ENCODE measurements around the gene CD8B2. TPM values are rescaled to one million over a fixed set of nuclear protein-coding genes. Genes with fewer than 3 reads are reported as not detected.

The CD8B2 gene
- total RNA-seq, 4 donors from 2014 or later, result 0.24 TPM; not detected in 3

- TF ChIP-seq CTCF (IDR thresholded peaks at IDR 0.05) (peak; percentile 80 to 93 (median 85)), POLR2A (IDR thresholded peaks at IDR 0.05) (no peak)
- Histone ChIP-seq H3K4me1 (peaks cover 1 to 4% of the 10 kb centered on the region in 2 donors), H3K4me3 (replicated peaks in 1 of 3) (no peak overlapping the region), H3K27me3 (no peaks in the 10 kb centered on the region), H3K36me3 (no peaks in the 10 kb centered on the region), H3K27ac (peak overlapping the region in 1 of 3 donors; percentile 17), H3K9me3 (no peaks in the 10 kb centered on the region)
- WGBS, 2 donors, result 10 to 12% methylated on average over 24 of the region's 24 CpGs
- DNase-seq, result peak; percentile 65 to 72
- intact Hi-C loops (cut with DNase I), result loop anchor here (10.0 kb wide), 1 partner anchor 438 kb away; no protein-coding TSS in a partner anchor
Measured at GRCh38 chr2:106542746-106543359, 55.7 kb downstream of the CD8B2 start.

- no peaks in the 10 kb centered on the region for H3K9me3 ChIP-seq
- no peaks in the 10 kb centered on the region for H3K27me3 ChIP-seq
- DNase-seq, result no peak
- no peak overlapping the region for H3K27ac ChIP-seq
- no peaks in the 10 kb centered on the region for H3K4me1 ChIP-seq
- TF ChIP-seq POLR2A (IDR thresholded peaks at IDR 0.05) (no peak), CTCF (IDR thresholded peaks at IDR 0.05) (no peak)
- WGBS, 2 donors, result 88 to 93% methylated on average over 9 to 10 of the region's 10 CpGs
- no peaks in the 10 kb centered on the region for H3K36me3 ChIP-seq
- no peak overlapping the region for H3K4me3 ChIP-seq (replicated peaks in 1 of 3)
- intact Hi-C loops (cut with DNase I), result loop anchor here (10.0 kb wide), 1 partner anchor 440 kb away; no protein-coding TSS in a partner anchor
Measured at GRCh38 chr2:106545007-106545406, 57.8 kb downstream of the CD8B2 start.

GRCh38 chr2:106546391-106546990 is 59.3 kb downstream of the CD8B2 start:
- DNase-seq, result no peak
- Histone ChIP-seq H3K27ac (no peak overlapping the region), H3K27me3 (no peaks in the 10 kb centered on the region), H3K4me1 (no peaks in the 10 kb centered on the region), H3K4me3 (replicated peaks in 1 of 3) (no peak overlapping the region), H3K9me3 (no peaks in the 10 kb centered on the region), H3K36me3 (no peaks in the 10 kb centered on the region)
- intact Hi-C loops (cut with DNase I), result loop anchor here (10.0 kb wide), 1 partner anchor 442 kb away; no protein-coding TSS in a partner anchor
- TF ChIP-seq POLR2A (IDR thresholded peaks at IDR 0.05) (no peak), CTCF (IDR thresholded peaks at IDR 0.05) (no peak)
- WGBS, 2 donors, result 74 to 76% methylated on average over 8 of the region's 8 CpGs

GRCh38 chr2:106547164-106547903 is 60.2 kb downstream of the CD8B2 start:
- Histone ChIP-seq H3K4me3 (replicated peaks in 1 of 3) (no peak overlapping the region), H3K4me1 (no peaks in the 10 kb centered on the region), H3K36me3 (no peaks in the 10 kb centered on the region), H3K27me3 (no peaks in the 10 kb centered on the region), H3K27ac (no peak overlapping the region), H3K9me3 (no peaks in the 10 kb centered on the region)
- intact Hi-C loops (cut with DNase I), result loop anchor here (10.0 kb wide), 1 partner anchor 443 kb away; no protein-coding TSS in a partner anchor
- TF ChIP-seq CTCF (IDR thresholded peaks at IDR 0.05), result no peak
- no peak for TF ChIP-seq POLR2A (IDR thresholded peaks at IDR 0.05)
- WGBS, 2 donors, result 39 to 55% methylated on average over 13 to 14 of the region's 14 CpGs
- DNase-seq, result peak; percentile 6 to 12
